ENCODE results near the gene ATOH8.

The ATOH8 gene

DNA sequence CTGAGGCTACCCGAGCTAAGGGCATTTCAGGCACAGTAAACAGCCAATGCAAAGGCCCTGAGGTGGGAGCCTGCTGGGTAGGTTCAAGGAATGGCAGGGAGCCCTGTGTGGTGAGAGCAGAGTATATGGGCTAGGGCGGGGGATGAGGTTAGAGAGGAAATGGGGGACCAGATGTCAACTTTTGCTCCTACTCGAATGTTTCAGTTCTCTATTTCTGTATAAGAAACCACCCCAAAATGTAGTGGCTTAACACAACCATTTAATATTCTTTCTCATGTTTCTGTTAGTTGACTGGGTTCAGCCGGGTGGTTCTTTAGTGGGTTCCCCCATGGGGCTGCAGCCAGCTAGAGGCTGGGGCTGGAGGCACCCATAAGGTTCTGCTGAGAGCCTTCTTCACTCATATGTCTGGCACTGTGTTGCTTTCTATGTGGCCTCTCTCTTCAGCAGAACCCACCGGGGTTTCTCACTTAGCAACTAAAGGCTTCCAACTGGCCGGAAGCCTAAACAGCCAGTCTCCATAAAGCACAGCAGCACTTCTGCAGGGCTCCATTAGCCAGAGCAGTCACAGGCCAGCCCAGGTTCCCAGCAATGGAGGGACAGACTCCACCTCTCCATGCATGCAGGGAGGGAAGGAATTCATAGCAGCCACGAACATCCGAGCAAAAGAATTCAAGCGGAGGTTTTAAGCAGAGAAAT lies 5.6 kb upstream of the ATOH8 start:
- TF ChIP-seq, protein P1, sequence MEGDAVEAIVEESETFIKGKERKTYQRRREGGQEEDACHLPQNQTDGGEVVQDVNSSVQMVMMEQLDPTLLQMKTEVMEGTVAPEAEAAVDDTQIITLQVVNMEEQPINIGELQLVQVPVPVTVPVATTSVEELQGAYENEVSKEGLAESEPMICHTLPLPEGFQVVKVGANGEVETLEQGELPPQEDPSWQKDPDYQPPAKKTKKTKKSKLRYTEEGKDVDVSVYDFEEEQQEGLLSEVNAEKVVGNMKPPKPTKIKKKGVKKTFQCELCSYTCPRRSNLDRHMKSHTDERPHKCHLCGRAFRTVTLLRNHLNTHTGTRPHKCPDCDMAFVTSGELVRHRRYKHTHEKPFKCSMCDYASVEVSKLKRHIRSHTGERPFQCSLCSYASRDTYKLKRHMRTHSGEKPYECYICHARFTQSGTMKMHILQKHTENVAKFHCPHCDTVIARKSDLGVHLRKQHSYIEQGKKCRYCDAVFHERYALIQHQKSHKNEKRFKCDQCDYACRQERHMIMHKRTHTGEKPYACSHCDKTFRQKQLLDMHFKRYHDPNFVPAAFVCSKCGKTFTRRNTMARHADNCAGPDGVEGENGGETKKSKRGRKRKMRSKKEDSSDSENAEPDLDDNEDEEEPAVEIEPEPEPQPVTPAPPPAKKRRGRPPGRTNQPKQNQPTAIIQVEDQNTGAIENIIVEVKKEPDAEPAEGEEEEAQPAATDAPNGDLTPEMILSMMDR (IDR thresholded peaks at IDR 0.05; ENCODE audit: low read depth, low read length), result no peak
- DNase-seq (ENCODE audit: extremely low read depth, low read depth), result no peak

DNA sequence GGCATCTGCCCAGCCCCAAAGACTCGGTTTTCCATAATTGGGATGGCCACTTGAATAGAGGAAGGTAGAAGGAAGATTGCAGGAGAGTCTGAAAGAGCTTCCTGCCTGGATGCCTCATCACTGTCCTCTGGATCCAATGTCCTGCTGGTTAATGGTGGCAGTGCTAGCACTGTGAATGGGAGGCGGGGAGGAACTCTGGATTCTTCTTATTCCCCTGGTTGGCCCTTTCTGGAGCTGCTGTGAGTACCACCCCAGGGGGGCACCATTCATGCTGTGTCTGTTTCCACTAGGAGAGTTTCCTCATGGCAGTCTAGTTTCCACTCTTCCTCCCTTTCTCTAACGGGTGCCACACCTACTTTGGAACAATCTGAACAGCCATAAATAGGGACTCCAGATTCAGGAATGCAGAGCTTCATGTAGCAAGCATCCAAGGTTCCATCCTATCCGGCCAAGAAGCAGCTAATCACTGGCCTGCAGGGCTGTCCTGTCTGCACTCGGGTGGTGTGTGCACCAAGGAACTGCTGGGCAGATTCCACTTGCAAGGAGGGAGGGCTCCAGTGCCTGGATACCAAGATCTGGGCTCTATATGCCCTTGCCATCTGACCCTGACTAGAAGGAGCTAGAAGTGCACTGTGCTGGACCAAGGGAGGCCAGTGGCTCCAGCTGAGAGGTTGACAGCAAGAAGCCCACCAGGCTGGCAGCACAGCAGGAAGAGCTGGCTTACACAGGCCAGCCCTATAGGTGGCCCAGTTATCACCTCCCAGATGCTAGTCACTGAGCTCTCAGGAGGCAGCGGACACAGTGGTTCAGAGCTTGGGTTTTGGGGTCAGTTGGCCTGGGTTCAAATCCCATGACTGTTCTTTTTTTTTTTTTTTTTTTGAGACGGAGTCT lies 4.6 kb upstream of the ATOH8 start:
- TF ChIP-seq, protein P1 (IDR thresholded peaks at IDR 0.05; ENCODE audit: low read depth, low read length), result no peak
- DNase-seq (ENCODE audit: extremely low read depth, low read depth), result no peak

DNA sequence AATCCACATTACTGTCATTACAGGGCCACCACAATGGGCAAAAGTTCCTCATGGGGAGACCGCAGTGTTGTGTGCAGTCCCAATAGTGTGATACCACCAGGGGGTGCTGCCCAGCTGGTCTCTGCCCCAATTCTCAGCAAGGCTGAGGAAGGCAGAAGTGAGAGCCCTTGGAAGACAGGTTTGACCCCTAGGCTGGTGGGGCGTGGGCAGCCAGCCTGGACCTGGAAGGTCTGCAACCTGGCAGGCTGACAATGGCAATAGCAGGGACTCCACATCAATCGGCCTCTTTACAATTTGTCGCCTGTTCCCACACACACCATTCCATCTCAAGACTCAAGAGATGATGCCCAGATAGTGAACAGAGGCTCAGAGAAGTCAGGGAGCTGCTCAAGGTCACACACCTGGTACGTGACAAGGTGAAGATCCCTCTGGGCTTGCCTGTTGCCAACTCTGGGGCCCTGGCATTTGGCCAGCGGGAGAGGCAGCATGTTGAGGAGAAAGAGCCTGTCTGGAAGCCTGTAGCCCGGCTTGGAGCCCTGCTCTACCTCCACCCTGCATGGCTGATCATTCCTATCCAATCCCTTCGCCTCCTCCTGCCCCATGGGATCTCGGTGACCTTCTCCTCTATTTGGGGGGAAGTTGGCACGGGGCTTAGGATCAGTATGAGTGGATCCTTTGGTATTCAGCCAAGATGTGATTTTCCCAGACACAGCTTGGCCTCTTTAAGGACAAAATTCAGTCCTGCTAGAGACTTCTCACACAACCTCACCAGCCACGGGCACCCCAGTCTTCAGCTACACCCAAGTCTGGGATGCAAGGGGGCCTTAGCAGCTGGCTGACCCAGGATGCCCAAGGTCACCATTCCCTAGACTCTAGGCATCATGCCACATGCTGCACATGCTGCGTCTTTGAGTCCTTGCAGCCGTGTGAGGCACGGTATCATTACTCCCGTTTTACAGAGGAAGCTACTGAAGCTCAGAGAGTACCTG lies 2.9 kb upstream of the ATOH8 start:
- DNase-seq (ENCODE audit: extremely low read depth, low read depth), result no peak
- TF ChIP-seq, protein P1 (IDR thresholded peaks at IDR 0.05; ENCODE audit: low read depth, low read length), result peak; percentile 92

- TF ChIP-seq, protein P1 (IDR thresholded peaks at IDR 0.05; ENCODE audit: low read depth, low read length), result no peak
- DNase-seq (ENCODE audit: extremely low read depth, low read depth), result no peak
These were observed 2.2 kb upstream of the ATOH8 start for GRCh38 chr2:85751627-85752026.

GRCh38 chr2:85753035-85753524 lies 711 bp upstream of the ATOH8 start:
- no peak for DNase-seq (ENCODE audit: extremely low read depth, low read depth)
- TF ChIP-seq, protein P1 (IDR thresholded peaks at IDR 0.05; ENCODE audit: low read depth, low read length), result no peak

DNA sequence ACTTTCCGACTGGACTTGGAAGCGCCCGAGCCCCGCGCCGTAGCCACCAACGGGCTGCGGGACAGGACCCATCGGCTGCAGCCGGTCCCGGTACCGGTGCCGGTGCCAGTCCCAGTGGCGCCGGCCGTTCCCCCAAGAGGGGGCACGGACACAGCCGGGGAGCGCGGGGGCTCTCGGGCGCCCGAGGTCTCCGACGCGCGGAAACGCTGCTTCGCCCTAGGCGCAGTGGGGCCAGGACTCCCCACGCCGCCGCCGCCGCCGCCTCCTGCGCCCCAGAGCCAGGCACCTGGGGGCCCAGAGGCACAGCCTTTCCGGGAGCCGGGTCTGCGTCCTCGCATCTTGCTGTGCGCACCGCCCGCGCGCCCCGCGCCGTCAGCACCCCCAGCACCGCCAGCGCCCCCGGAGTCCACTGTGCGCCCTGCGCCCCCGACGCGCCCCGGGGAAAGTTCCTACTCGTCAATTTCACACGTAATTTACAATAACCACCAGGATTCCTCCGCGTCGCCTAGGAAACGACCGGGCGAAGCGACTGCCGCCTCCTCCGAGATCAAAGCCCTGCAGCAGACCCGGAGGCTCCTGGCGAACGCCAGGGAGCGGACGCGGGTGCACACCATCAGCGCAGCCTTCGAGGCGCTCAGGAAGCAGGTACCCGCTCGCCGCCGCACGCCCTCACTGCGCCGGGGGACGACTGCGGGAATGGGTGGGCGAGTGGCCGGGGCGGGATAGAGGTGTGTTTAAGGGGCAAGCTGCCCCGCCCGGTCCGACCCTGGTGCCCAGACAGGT lies 713 bp downstream of the ATOH8 start:
- no peak for DNase-seq (ENCODE audit: extremely low read depth, low read depth)
- TF ChIP-seq, protein P1 (IDR thresholded peaks at IDR 0.05; ENCODE audit: low read depth, low read length), result peak; percentile 7; the same call in 1 of the 2 replicates

All from AG09319 (cell line).